ENCODE measurements around the gene DNAJB2.

DNA sequence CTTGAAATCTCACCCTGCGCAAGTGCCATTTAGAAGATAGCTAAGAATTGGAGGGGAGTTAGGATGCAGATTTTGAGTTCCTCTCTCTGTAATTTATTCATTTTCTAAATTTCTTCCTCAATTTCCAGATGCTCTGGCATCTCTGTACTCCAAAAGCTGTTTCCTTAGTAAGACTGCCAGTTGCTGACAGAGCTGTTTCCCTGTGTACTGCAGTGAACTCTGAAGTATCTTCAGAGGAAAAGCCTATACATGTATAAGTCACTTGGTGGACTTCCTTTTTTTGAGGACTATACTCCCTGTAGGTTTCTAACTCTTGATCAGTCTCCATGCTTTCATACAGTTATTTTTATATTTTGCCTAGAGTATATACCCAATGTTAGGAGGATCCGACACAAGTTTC lies 54.9 kb downstream of the DNAJB2 start:
- TF ChIP-seq, protein P1, sequence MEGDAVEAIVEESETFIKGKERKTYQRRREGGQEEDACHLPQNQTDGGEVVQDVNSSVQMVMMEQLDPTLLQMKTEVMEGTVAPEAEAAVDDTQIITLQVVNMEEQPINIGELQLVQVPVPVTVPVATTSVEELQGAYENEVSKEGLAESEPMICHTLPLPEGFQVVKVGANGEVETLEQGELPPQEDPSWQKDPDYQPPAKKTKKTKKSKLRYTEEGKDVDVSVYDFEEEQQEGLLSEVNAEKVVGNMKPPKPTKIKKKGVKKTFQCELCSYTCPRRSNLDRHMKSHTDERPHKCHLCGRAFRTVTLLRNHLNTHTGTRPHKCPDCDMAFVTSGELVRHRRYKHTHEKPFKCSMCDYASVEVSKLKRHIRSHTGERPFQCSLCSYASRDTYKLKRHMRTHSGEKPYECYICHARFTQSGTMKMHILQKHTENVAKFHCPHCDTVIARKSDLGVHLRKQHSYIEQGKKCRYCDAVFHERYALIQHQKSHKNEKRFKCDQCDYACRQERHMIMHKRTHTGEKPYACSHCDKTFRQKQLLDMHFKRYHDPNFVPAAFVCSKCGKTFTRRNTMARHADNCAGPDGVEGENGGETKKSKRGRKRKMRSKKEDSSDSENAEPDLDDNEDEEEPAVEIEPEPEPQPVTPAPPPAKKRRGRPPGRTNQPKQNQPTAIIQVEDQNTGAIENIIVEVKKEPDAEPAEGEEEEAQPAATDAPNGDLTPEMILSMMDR (conservative IDR thresholded peaks at IDR 0.05; ENCODE audit: low read length), result no peak
- no peak for TF ChIP-seq EZH2phosphoT487 (IDR thresholded peaks at IDR 0.05; ENCODE audit: borderline replicate concordance)
